GM19351 (cell line): Measurements from ENCODE around the gene SLIT3.

Experiments used
- ATAC-seq: cut with Tn5 transposase; IDR thresholded peaks from one replicate; pipeline ENCODE4 v1.9.1; 2021; ENCODE audit warnings: mild to moderate bottlenecking, moderate library complexity; ENCODE audit not compliant: unreplicated experiment

SLIT3 gene

DNA sequence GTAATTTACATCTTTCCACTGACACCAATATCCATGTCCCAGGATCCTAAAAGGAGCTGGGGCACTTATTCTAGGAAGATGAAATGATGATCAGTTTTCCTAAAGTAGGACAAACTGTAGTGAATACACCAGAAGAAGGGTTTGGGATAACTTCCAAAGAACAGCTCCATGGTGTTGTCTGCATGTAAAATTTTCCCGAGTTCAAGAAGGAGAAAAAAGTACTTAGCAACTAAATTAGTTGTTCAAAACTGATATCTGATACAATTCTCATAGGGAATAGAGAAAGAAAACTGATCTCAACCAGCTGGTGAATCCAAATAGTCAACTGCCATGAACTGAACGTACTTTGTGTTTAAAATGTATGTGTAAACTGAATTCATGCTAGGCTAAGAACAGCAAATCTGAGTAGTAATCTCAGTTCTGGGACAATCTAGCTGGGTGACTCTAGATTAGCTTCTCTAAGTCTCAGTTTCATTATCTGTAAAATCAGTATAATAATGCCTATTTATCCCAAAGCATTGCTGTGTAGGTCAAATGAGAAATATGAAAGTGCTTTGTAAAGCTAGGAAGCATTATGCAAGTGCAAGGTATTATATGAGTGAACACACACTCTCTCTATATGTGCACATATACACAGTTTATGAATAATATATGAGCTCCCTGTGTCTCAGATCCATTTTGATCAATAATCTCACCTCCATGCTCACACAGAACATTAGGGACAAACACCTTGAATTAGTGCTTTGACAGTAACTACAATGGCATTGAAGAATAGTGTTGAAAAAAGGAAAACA is 357.7 kb downstream of the SLIT3 start:
- ATAC-seq = no peak

DNA sequence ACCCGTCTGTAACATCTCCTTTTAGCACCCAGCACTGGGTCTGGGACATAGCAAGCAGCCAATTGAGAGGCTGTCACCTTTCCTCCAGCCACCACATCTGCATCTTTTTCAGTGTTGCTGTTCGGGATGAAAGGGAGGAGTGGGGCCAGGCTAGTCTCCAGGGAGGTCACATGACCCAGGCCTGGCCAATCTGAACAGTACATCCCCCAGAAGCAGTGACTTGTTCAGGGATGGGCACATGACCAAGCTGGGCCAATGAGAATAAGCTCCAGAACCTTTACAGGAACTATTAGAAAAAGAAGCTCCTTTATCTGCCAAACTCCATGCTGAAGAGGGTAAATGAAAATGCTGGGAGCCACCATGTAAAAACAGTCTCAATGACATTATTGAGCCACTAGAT is 359.0 kb downstream of the SLIT3 start:
- no peak for ATAC-seq

DNA sequence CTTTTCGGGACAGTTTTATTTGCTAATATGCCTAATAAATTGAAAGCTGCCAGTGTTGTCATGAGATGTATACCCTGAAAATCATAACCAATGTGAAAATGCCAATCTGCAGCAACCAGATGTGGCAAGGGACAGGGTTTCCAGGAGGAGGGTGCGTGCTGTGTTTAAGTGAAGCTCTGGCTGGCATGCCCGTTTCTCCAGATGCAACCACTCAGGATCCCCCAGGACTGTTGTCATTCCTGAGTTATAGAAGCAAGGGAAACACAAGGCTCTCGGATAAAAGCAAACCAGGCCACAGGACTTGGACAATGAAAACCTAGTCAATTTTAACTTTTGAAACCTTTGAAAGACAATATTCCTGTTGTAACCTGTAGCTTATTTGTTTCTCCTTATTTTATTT is 360.2 kb downstream of the SLIT3 start:
- no peak for ATAC-seq

DNA sequence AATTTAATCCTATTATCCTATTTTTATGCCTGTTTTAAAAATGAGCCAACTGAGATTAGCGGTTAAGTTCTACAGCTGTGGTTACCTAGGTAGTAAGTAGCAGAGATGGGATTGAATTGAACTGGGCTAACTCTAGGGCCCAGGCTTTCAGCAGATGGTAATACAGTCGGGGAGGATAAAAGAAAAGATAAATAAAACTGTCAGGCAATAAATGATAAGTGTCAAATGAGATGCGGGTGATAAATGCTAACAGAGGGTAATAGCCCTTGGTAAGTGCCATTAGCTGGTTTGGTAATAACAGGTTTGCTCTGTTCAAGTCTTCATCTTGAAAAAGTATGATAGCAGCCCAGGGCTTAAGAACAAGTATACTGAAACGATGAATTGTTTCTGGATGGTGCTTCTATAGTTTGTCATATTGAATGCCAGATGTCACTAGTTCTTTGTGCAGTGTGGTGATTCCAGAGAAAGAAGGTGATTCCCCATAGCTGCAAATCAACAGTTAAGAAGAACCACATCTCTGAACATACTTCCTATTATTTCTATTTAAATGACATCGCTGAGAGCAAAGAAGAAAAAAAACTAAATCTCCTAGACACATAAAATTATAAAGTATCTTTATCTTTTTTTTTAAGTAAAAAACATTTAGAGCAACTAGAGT is 360.9 kb downstream of the SLIT3 start:
- no peak for ATAC-seq

DNA sequence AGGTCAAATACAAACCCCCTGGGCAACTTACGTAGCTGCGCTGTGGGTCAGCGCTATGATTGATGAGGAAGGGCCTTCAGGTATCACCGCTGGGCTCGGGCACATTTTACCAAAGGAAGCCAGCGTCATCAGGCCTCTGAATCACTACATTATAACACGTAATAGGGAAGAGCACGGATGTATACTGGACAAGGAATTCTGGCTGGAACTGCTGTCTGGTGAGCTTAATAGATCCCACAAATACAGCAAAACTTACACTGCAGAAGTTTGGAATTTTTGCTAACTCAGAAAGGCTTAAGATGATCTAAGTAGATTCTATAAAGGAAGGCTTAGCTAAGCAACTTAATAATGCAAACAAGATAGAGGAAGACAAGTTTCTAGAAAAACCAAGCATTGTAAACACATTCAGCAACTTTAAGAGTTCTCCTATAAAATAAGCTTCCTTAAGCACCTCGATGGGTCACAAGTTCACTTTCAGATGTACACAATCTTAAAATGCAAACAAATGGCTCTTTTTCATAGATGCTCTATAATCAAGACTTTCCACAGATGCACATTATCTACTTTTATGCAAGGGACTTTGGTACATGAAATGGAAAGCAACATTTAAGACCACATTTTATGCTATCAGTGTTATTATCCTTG is 361.7 kb downstream of the SLIT3 start:
- ATAC-seq = no peak

DNA sequence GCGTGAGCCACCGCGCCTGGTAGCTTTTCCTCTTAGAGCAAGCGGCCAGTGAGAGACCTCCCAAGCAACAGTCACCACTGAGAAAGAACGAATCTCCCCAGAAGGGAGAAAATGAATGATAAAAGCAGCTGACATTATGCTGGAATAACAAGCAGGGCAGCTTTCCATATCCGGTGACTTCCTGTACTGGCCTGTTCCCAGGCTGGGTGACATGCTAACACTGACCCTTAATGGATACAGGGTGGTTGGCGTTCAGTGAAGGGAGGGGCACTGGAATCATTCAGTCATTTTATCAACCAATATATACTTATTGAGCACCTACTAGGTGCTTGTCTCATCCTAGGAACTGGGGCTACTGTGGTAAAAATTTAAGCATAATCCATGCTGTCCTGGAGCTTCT is 364.4 kb downstream of the SLIT3 start:
- ATAC-seq = no peak

DNA sequence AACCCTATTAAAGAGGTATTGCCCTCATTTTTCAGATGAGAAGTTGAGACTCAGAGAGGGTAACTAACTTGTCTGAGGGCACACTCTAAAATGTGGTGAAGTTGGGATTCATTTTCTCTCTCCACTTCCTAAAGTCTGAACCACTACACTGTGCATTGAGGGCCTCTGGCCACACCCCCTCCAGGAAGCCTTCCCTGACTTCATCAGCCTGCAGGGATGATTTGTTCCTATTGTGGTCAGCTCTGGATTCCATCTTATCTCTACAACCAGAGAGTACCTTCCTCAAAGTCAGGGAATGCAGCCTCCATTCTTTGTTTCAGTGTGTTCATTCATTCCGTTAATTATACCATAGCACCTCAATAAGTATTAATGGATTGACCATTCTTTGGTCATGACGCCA is 365.8 kb downstream of the SLIT3 start:
- no peak for ATAC-seq

DNA sequence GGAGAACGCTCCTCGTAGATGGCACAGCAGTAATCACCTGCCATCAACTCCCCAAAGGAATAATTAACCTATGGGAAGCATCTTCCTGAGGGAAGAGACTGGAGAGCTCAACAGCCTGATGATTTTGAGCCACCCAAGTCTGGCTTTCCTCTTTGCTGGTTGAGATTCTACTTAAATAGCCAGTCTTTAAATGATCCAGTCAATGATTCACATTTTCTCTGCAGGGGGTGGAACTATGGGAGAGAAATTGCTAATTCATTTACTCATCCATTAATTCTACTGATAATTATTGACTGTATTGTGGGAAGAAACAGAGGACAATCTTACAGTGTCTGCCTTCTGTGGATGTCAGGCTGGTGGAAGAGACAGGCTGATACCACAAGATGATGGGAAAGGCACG is 366.8 kb downstream of the SLIT3 start:
- no peak for ATAC-seq

DNA sequence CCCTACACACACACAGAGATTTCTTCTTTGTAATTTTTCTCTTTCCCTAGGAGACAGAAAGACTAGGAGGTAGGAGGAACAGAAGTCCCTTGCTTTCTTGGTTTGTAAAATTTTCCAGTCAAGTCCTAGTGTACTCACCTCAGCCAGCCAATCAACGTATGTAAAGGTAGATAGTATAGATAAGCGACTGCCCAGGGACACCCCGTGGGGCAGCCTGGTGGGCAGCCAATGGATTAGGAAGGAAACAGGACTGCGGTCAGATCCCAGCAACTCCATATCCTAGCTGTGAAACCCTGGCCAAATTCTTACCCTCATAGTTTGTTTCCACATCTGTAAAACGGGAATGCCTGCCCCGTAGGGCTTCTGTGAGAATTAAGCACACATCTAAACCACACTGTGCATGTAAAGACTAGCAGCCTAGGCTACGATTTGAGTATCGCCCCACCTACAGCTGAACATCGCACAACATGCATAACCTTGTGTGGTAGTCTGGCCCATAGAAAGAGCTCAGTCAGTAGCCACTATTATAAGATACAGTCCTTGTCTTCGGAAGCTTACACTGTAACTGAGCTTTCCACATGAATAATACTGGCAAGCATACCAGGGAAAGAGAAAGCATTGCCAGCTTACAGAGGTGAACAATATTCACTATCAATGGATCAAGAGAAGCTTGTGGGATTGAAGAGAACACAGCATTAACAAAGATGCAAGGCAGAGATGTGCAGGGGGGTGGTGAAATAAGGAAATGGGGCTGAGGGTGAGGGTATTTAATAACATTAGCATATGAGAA is 368.3 kb downstream of the SLIT3 start:
- no peak for ATAC-seq

DNA sequence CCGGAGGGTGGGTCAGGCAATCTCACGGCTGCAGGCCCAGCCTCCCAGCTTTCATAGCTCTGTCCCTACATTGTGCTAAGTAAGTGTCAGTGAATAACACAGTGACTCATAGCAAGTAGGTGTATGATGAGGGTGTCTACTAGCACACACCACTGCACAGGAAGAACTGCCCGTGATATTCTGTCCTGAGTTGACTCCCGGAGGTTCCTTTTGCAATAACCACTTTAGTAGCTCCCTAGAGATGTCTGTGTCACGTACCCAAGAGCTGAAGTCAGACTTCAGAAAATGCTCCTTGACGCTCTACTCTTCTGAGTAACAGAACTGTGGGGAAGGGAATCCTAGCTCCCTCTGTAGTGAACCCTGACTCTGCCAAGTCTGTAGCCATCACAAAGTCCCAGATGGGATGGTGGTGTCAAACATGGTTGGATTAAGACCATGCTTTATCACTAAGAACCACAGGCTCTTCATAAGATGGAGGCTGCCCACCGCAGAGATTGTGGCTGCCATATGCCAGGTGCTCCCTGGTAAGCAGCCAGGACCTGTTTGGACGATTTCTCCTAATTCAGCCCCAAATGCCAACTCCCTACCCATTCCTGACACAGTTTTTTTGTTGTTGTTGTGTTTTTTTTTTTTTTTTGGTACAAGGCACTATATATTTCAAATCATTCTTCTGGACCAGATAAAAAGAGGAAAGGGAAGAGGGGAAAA is 369.1 kb downstream of the SLIT3 start:
- ATAC-seq = peak; percentile 74

DNA sequence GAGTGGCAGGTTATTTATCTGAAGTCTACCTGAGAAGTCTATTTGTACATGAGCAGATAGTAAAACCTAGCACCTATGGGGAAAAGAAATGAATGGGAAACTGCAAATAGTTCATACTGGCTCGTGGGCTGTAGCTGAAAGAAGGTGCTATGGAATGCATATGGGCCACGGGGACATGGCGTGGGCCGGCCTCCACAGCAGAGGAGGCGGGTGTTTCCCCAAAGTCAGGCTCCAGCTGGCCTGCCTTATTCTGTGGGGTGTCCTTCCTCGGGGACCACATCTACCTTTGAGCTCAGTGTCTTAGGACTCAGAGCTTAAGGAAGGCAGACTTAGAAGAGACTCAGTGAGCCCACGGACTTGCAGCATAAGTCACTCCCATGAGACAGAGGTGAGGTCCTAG is 371.3 kb downstream of the SLIT3 start:
- ATAC-seq = no peak

DNA sequence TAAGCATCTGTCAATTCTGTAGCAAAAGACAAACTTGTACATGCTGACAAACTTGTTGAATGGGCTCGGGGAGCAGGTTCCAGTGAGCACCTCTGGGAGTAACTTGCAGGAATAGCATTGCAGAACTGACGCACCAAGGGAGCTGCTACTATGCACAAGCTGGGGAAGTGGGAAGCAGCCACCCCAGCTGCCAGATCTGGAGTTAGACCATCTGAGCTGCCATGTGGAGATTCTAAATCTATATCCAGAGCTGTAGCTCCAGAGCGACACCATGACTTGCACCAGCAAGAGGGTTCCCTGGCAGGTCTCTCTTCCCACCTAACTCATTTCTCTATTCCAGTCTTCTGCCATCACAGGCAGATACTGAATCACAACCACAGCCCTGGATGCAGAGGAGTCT is 375.8 kb downstream of the SLIT3 start:
- ATAC-seq = no peak

DNA sequence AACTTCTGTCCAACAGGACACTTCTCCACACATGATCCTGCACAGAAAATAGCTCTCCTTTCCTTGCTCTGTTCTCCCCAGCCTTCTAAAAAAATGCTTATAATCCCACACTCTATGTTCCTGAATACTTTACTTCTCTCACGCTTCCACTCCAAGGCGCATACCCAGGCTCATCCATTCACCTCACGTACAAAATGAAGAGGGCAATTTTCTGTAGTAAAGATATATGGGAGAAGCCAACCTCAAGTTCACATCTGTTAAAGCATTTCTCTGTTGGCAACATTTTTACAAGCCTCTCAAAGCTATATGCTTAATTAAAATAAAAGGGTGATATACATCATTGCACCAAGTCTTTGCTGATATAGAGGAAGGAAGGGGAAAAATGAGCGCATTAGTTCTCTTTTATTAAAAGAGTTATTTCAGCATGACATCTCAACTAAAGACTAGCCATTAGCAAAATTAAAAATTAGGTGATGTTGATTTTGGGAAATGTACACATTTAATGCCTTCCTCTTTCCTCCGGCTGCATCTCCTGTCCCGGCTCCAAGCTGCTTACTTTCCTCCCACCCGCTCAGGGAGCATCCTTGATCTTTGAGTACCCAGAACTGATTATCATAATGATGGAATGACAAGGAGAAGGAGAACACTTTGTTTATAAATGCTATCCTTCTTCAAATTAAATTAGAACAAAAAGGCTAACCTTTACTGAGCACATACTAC is 379.6 kb downstream of the SLIT3 start:
- no peak for ATAC-seq

DNA sequence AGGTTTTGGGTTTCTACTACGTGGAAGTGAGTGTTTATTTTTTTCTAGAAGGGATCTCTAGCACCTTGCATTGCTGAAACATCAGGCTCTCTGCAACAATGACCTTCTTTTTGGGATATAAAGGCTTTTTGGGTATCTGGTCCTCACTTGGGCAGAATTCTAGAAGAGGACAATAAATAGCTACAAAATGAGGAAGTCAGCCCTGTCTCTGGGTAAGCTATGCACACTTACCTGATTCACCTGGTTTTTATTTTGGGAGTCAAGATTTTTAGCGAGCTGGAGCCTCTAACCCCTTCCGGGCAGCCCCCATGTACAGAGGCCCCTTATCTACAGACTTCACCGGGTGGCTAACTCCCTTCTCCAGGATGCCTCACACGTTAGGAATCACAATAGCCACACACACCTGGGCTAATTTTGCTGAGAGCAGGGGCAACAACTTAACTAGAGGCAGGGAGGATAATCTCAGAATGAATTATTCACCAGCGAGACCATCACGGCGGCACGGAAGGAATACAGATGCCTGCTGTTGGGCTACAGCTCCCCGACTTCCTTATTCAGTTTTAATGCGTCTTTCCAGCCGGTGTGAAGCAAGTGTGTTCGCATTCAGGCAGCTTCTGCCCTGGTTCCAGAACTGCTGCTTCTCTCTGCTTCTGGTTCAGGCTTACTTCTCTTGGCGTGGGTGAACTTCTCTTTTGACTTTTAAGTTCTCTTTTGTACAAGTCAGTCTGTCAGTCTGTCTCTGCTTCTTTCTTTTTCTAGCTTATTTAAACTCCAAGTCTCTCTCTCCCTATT is 380.7 kb downstream of the SLIT3 start:
- ATAC-seq = no peak

DNA sequence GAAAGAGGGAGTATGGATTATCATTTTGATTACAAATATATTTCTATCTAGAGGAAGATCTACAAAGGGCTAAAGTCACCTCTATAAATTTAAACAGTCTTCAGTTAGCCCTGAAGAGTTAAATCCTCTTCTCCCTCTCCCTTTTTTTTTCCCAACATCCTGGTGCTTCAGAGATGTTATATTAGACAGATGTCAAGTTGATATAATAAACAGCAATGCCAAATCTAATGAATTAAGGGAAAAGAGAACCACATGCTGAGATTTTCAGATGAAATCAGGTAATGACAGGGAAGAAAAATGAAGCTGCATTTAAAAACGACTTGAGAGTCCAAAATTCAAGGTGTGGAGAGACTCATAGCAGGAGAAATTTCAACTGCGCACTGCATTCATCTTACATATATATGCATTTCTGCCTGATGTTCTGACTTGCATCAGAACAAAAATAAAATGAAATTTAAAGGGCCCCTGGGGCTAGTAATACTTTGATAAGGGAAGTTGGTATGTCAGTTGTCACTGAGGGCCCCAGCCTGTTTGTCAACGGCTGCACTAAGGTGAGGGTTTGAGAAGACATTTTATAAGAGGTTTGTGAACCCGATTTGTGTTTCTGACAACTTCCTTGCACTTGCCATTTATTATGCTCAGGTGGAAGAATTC is 382.9 kb downstream of the SLIT3 start:
- ATAC-seq = no peak

DNA sequence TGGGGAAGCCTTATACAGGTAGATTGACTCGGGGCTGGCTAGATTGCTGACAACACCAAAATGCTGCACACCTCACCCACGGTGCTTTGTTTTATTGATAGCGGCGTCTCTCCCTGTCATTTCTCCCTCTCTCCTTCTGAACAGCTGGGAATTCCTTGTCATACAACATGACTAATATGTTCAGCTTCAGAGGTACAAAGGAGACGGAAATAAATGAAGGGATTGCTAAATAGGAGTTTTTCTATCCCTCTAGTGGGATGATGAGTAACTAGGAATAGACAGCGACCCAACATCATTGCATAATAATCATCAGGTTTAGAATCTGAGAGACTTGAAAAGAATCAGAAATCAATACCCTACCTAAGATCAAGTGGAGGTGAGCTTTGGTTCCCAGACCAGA is 384.1 kb downstream of the SLIT3 start:
- ATAC-seq = no peak

DNA sequence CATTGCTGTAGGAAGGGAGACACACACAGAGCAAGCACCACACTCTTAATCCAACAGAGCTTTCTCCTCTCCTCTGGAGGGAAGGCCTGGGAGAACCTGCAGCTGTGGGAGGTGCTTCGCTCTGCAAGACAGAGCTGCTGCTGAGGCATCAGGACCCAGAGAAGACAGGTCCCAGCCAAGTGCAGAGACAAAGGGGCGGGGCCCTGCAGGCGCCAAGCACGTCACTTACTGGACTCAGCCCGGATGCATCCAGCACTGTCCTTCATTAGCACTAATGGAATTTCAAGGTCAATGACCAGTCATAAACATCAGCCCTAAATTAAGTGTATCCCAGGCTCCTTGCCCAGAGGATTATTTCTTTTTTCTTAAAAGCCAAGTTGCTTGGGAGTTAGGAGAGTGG is 384.7 kb downstream of the SLIT3 start:
- no peak for ATAC-seq

DNA sequence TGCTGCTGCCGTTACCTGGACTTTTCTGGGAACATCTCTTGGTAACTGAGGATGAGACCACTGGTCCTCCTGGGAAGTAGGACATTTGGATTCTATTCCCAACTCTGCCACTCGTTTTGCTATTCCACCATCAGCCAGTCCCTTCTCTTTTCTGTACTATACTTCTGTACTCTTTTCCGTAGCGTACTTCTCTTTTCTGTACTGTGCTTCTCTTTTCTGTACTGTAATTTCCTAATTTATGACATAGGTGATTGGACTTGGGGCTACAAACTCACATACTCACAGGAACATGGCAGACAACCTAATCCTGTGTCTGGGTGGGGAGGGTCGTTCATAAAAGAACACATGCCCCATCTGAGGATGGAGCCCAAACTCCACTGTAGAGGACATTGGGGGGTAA is 386.4 kb downstream of the SLIT3 start:
- ATAC-seq = no peak

DNA sequence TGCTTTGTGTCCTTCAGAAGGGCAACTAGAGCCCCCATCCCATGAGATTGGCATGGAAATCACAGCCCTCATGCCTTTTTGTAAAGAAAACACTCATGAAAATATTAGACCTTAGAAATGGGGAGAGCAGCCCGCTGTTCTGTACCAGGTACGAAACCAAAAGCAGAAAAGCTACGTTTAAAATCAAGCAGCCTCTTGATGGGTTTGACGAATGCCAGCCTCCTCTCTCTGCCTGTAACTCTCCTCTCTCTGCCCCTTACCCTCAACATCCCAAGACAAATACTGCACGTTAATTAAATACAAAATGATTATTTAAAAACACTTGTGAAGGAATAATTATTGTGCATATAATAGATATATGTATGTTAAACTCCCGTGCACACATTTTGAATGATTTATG is 390.1 kb downstream of the SLIT3 start:
- no peak for ATAC-seq
